Measurements from ENCODE around the gene GRB10.

GRCh38 chr7:50790381-50790780, 7.7 kb upstream of the GRB10 start:
- TF ChIP-seq POLR2A (IDR thresholded peaks at IDR 0.05; ENCODE audit: low read depth) (no peak), CTCF (IDR thresholded peaks at IDR 0.05) (no peak), POLR2AphosphoS5 (IDR thresholded peaks at IDR 0.05) (no peak), EP300 (IDR thresholded peaks at IDR 0.05) (no peak)
